HG03066 (cell line): Measurements from ENCODE around the gene SPOP.
"Not testable (repeated sequence)": the region's sequence is repeated elsewhere in the genome, so short reads cannot be mapped to it uniquely, and the experiment has no call there.

ENCODE experiments used
- ATAC-seq: cut with Tn5 transposase; IDR thresholded peaks from one replicate; pipeline ENCODE4 v1.9.1; 2021; ENCODE audit warnings: low read depth; ENCODE audit not compliant: unreplicated experiment

The SPOP gene

GRCh38 chr17:49575679-49576087, 102.2 kb downstream of the SPOP start, which contains the start of gene NXPH3:
Gene NXPH3, plus strand, starts transcription at chr17:49575871. Its CDS starts 349 bp downstream, at chr17:49576220.
- ATAC-seq, result no peak

- no peak for ATAC-seq
Measured at GRCh38 chr17:49574945-49575678, 102.8 kb downstream of the SPOP start.

GRCh38 chr17:49574323-49574781, 103.5 kb downstream of the SPOP start:
- no peak for ATAC-seq

GRCh38 chr17:49573510-49574322, 104.2 kb downstream of the SPOP start:
- ATAC-seq, result no peak

- no peak for ATAC-seq
Measured at GRCh38 chr17:49572806-49573420, 105.0 kb downstream of the SPOP start.

GRCh38 chr17:49572226-49572625, 105.7 kb downstream of the SPOP start:
- ATAC-seq, result no peak

- ATAC-seq, result no peak
Measured at GRCh38 chr17:49571764-49572163, 106.1 kb downstream of the SPOP start.

GRCh38 chr17:49571283-49571682, 106.6 kb downstream of the SPOP start:
- no peak for ATAC-seq

- ATAC-seq, result no peak
Measured at GRCh38 chr17:49570540-49571242, 107.2 kb downstream of the SPOP start.

GRCh38 chr17:49568695-49569047, 109.2 kb downstream of the SPOP start:
- not testable (repeated sequence) for ATAC-seq

GRCh38 chr17:49567871-49568694, 109.8 kb downstream of the SPOP start:
- no peak for ATAC-seq

- ATAC-seq, result no peak
Measured at GRCh38 chr17:49567104-49567521, 110.8 kb downstream of the SPOP start.

- no peak for ATAC-seq
Measured at GRCh38 chr17:49566668-49567071, 111.2 kb downstream of the SPOP start.

GRCh38 chr17:49565948-49566491, 111.9 kb downstream of the SPOP start:
- ATAC-seq, result no peak

GRCh38 chr17:49564638-49565037, 113.3 kb downstream of the SPOP start:
- ATAC-seq, result no peak

- ATAC-seq, result no peak
Measured at GRCh38 chr17:49557312-49558024, 120.4 kb downstream of the SPOP start.

- no peak for ATAC-seq
Measured at GRCh38 chr17:49556223-49556943, 121.5 kb downstream of the SPOP start.

- no peak for ATAC-seq
Measured at GRCh38 chr17:49555495-49556222, 122.2 kb downstream of the SPOP start.
